Tibial artery (tissue), 4 donors: ENCODE results near the gene HGF.
A peak's percentile ranks its signal among the peaks of the same experiment; 100 is the strongest.

Experiments
- DNase-seq, 2 donors: peaks; one replicate each; pipeline ENCODE4 v3.0.0-alpha.2; 2019
- H3K27ac ChIP-seq, 2 donors: fragments of 200-600 bp; sonication (generic) in 1 of 2; 1 replicate in 1 of 2; 2 replicates in 1 of 2; pipeline ENCODE4 v1.5.1; 2018 to 2019; ENCODE audit warnings: mild to moderate bottlenecking in 1 of 2
- H3K27me3 ChIP-seq, 2 donors: fragments of 200-600 bp; sonication (generic) in 1 of 2; one replicate each; pipeline versions ENCODE4 v1.5.1 to v1.6.0; 2016 to 2019
- H3K36me3 ChIP-seq, 3 donors: fragments of 200-600 bp; sonication (generic) in 2 of 3; one replicate each; pipeline ENCODE4 v1.5.1; 2016 to 2019; ENCODE audit warnings: mild to moderate bottlenecking in 2 of 3
- H3K4me1 ChIP-seq, 4 donors: fragments of 200-600 bp; sonication (generic) in 2 of 4; 1 replicate in 3 of 4; 2 replicates in 1 of 4; pipeline ENCODE4 v1.5.1; 2016 to 2019
- H3K4me3 ChIP-seq, 2 donors: fragments of 200-600 bp; sonication (generic) in 1 of 2; 1 replicate in 1 of 2; 2 replicates in 1 of 2; pipeline ENCODE4 v1.5.1; 2018 to 2019; ENCODE audit warnings: mild to moderate bottlenecking in 2 of 2
- H3K9me3 ChIP-seq, 3 donors: fragments of 200-600 bp; sonication (generic) in 1 of 3; one replicate each; pipeline ENCODE4 v1.5.1; 2016 to 2019
- intact Hi-C: fragments of 100-400 bp; cut with DNase I; formaldehyde crosslinking; loops from one replicate; pipeline ENCODE4 v1.15.0; 2023; ENCODE audit warnings: low total_unique reads
- TF ChIP-seq, protein P1 (sequence below), 2 experiments: fragments of 200-600 bp in 1 of 2; fragments of 450-650 bp in 1 of 2; IDR thresholded peaks; one replicate each; pipeline ENCODE4 v1.5.1; 2017 to 2019; ENCODE audit warnings: antibody characterized with exemption in 2 of 2, mild to moderate bottlenecking in 1 of 2, moderate library complexity in 1 of 2

HGF gene

DNA sequence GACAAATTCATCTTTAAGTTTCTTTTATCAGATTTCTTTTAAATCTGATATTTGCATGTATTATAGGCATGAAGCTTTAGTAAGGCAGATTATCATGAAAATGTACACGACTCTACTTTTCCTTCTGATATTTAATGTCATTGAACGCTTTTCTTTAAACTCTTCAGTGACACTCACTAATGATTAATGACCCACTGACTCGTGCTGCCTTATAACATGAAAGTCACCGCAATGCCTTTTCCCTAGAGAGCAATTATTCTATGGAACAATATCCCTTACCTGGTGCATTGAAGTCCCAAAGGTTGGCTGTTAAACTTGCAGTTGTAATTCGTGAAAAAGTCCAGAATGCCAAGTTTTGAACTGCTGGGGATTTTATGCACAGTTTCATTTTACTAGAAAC lies 33.4 kb upstream of the HGF start:
- Histone ChIP-seq H3K9me3 (no peaks in the 10 kb centered on the region), H3K4me1 (no peaks in the 10 kb centered on the region), H3K27ac (no peak overlapping the region), H3K27me3 (no peaks in the 10 kb centered on the region), H3K36me3 (no peaks in the 10 kb centered on the region), H3K4me3 (no peak overlapping the region)
- TF ChIP-seq, protein P1, sequence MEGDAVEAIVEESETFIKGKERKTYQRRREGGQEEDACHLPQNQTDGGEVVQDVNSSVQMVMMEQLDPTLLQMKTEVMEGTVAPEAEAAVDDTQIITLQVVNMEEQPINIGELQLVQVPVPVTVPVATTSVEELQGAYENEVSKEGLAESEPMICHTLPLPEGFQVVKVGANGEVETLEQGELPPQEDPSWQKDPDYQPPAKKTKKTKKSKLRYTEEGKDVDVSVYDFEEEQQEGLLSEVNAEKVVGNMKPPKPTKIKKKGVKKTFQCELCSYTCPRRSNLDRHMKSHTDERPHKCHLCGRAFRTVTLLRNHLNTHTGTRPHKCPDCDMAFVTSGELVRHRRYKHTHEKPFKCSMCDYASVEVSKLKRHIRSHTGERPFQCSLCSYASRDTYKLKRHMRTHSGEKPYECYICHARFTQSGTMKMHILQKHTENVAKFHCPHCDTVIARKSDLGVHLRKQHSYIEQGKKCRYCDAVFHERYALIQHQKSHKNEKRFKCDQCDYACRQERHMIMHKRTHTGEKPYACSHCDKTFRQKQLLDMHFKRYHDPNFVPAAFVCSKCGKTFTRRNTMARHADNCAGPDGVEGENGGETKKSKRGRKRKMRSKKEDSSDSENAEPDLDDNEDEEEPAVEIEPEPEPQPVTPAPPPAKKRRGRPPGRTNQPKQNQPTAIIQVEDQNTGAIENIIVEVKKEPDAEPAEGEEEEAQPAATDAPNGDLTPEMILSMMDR (IDR thresholded peaks at IDR 0.05): no peak
- no peak for DNase-seq
- intact Hi-C loops: no loop called here

DNA sequence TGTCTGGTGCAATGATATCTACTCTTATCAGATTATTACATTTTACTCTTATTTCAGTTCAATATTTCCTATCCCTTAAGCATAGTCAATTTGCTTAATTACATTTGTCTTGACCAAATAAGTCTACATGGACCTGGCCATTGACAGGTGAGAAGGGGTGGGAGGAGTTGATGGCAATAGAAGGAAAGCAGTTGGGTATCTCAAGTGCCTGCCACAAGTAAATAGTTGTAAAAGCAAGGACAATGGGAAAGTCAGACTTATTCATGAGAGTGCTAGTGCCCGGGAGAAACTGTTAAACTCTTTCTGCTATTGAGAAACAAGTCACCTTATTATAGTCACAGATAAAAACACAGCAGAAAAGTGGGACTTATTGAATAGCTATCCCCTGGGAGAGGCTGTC lies 32.4 kb upstream of the HGF start:
- intact Hi-C loops: no loop called here
- Histone ChIP-seq H3K27me3 (no peaks in the 10 kb centered on the region), H3K36me3 (no peaks in the 10 kb centered on the region), H3K4me1 (no peaks in the 10 kb centered on the region), H3K9me3 (no peaks in the 10 kb centered on the region), H3K27ac (no peak overlapping the region), H3K4me3 (no peak overlapping the region)
- TF ChIP-seq, protein P1 (IDR thresholded peaks at IDR 0.05): no peak
- DNase-seq: no peak

DNA sequence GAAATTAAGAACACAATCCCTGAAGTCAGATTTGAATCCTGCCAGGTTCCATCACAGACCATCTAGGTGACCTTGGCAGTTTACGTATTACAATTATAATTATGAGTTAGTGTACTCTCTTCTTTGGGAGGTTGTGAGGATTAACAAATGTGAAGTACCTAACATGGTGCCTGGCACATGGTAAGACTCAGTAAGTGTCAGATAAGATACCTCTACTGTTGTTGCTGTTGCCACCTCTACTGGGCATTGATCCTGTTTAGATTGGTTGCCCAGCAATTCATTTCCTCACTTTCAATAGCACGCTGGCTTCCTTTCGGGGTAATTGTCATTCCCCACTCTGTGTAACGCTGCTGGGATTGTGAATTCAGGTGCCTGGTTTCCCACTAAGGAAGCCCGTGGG lies 31.7 kb upstream of the HGF start:
- Histone ChIP-seq H3K4me1 (no peaks in the 10 kb centered on the region), H3K36me3 (no peaks in the 10 kb centered on the region), H3K9me3 (no peaks in the 10 kb centered on the region), H3K27ac (no peak overlapping the region), H3K27me3 (no peaks in the 10 kb centered on the region), H3K4me3 (no peak overlapping the region)
- TF ChIP-seq, protein P1 (IDR thresholded peaks at IDR 0.05): no peak
- no peak for DNase-seq
- intact Hi-C loops: no loop called here

DNA sequence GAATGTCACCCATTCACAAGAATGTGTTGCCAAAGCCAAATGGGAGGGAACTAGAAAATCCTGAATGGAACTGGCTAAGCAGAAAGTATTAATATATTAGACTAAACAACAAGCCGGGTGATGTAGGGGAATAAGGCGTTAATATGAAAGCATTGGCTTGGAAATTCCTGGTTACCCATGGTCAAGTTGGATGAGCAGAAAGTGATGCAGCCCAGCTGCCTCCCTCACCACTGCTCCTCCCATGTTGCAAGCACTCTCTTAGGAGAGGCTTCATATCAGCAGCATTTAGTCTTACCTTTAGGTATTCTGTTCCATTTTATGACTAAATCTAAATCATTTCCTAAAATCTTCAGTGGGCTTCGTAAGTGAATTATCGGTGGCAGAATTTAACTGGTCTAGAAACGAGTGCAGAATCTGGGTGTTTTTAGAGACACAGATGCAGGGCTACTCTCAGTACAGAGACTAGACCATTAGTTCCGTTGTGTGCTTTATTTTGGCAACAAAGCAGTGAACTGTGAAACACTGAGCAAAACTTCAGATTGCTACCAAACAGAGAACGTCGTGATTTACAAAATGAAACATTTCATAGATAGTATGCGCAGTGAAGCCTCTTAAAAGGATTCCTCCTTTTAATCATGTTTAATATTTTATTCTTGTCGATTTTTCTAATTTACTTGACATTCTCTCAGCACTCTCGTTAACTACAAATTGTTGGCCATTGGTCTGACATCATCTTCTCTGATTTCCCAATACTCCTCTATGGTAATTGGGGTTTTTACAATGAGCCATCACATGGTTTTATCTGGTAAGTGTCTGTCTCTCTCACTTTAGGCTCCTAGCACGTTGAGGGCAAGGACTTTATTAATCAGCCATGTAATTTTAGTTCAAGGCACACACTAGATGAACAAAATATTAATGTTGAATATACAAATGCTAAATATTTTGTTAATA lies 22.0 kb upstream of the HGF start:
- H3K27ac ChIP-seq: peak overlapping the region in 1 of 2 donors; percentile 12

DNA sequence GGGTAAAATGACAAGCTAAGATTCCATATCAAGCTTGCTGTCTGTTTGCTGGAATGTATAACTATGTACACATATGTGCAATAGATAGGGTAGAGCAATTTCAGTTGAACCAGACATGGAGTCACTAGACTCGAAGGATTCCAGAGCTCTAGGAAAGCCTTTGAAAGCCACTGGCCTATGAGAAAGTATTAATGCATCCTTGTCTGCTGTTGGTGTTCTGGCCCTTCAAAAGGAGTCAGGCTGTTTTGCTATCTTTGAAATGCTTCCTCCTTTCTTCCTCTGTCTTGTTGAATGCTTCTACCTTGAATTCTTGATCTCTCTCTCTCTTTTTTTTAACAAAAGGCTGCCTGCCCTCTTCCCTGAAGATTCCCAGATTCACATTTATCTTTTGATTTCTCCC lies 20.8 kb upstream of the HGF start:
- Histone ChIP-seq H3K9me3 (no peaks in the 10 kb centered on the region), H3K27ac (no peak overlapping the region), H3K27me3 (no peaks in the 10 kb centered on the region), H3K4me3 (no peak overlapping the region), H3K36me3 (no peaks in the 10 kb centered on the region), H3K4me1 (peaks cover 0 to 21% (median 0%) of the 10 kb centered on the region in 4 donors)
- TF ChIP-seq, protein P1 (IDR thresholded peaks at IDR 0.05): no peak
- intact Hi-C loops: no loop called here
- DNase-seq: no peak

More for the DNA sequence above, 22.0 kb upstream of the HGF start:
- intact Hi-C loops: no loop called here
- Histone ChIP-seq H3K36me3 (no peaks in the 10 kb centered on the region), H3K27me3 (no peaks in the 10 kb centered on the region), H3K4me1 (peaks cover 0 to 21% (median 0%) of the 10 kb centered on the region in 4 donors), H3K4me3 (no peak overlapping the region), H3K9me3 (no peaks in the 10 kb centered on the region)
- TF ChIP-seq, protein P1 (IDR thresholded peaks at IDR 0.05): no peak
- no peak for DNase-seq
